Omental fat pad (tissue), 4 donors: ENCODE data around the gene CDYL2. TPM values are rescaled to one million over a fixed set of nuclear protein-coding genes. Genes with fewer than 3 reads are reported as not detected.

Experiments
- ATAC-seq: fragments of 150-250 bp; one replicate; pipeline ENCODE4 v1.9.1; 2016; ENCODE audit warnings: mild to moderate bottlenecking, moderate library complexity; ENCODE audit not compliant: low FRiP score
- DNase-seq: peaks from one replicate; pipeline ENCODE4 v3.0.0-alpha.2; 2019; ENCODE audit warnings: low spot score
- CTCF ChIP-seq, 3 donors: fragments of 450-650 bp; IDR thresholded peaks; one replicate each; pipeline ENCODE4 v1.5.1; 2016 to 2017; ENCODE audit warnings: antibody characterized with exemption in 3 of 3, mild to moderate bottlenecking in 3 of 3, moderate library complexity in 2 of 3
- total RNA-seq, 4 donors: library from RNA; depleted of rRNA; stranded (reverse); fragments of >200 nt; gene quantifications; one replicate each; pipeline ENCODE4 v1.1.0, GENCODE V29; 2016

Gene CDYL2
- total RNA-seq, 4 donors from 2014 or later, result 5.9 to 8.8 (median 6.6) TPM

- no peak for ATAC-seq
- TF ChIP-seq CTCF (IDR thresholded peaks at IDR 0.05), result no peak
- DNase-seq, result no peak
Measured at GRCh38 chr16:80692270-80692669, 112.1 kb downstream of the CDYL2 start.

- TF ChIP-seq CTCF (IDR thresholded peaks at IDR 0.05), result no peak
- no peak for ATAC-seq
- DNase-seq, result no peak
Measured at GRCh38 chr16:80691111-80691741, 113.2 kb downstream of the CDYL2 start.

GRCh38 chr16:80689487-80689886 is 114.9 kb downstream of the CDYL2 start:
- no peak for DNase-seq
- ATAC-seq, result no peak
- no peak for TF ChIP-seq CTCF (IDR thresholded peaks at IDR 0.05)

- DNase-seq (no peak), ATAC-seq (no peak)
- no peak for TF ChIP-seq CTCF (IDR thresholded peaks at IDR 0.05)
Measured at GRCh38 chr16:80687606-80688005, 116.8 kb downstream of the CDYL2 start.

GRCh38 chr16:80684906-80685305 is 119.5 kb downstream of the CDYL2 start:
- no peak for TF ChIP-seq CTCF (IDR thresholded peaks at IDR 0.05)
- ATAC-seq, result no peak

GRCh38 chr16:80684136-80684765 is 120.1 kb downstream of the CDYL2 start:
- DNase-seq (no peak), ATAC-seq (no peak)
- no peak for TF ChIP-seq CTCF (IDR thresholded peaks at IDR 0.05)

More at GRCh38 chr16:80684906-80685305, 119.5 kb downstream of the CDYL2 start:
- DNase-seq, result no peak

GRCh38 chr16:80683646-80684045 is 120.8 kb downstream of the CDYL2 start:
- DNase-seq, result no peak
- ATAC-seq, result no peak
- no peak for TF ChIP-seq CTCF (IDR thresholded peaks at IDR 0.05)
